ENCODE data around the gene CEACAM6. TPM values are rescaled to one million over a fixed set of nuclear protein-coding genes. Genes with fewer than 3 reads are reported as not detected.

Gene CEACAM6
- polyA plus RNA-seq, 2 of the 4 experiments (the other 2 are of a cell fraction) = 0.97 to 17.7 TPM

DNA sequence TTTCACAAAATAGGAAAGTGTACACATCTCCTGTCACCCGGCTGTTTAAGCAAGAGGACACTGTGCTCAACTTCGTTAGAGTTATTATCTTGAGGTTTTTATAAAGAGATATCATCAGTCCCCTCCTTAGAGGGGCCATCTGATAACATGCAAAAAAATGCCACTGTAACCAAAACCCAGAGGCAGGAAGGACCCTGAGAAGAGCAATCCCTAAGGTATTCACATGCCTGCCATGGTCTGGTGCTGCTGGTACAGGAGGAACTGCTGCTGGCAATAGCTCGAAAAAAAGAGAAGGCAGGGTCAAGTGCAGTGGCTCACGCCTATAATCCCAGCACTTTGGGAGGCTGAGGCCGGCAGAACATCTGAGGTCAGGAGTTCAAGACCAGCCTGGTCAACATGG, 28.3 kb downstream of the CEACAM6 start:
- Histone ChIP-seq H3K9me3 (no peaks in the 10 kb centered on the region), H3K4me2 (no peak overlapping the region), H3K4me3 (no peak overlapping the region), H3K4me1 (peaks cover 5% of the 10 kb centered on the region; the same call in 1 of the 3 replicates), H3K27ac (no peak overlapping the region)
- ATAC-seq (no peak), DNase-seq (ENCODE audit: low read depth in 1 of 2, low spot score in 1 of 2) (no peak), FAIRE-seq (no peak)
- POLR2A ChIA-PET = no interaction called here
- 26% methylated on average over 5 of the region's 5 CpGs for WGBS (ENCODE audit: missing lambda C conversion rate)
- CTCF ChIA-PET = interaction anchor here (0.6 to 19.2 kb wide), 13 partner anchors 10 to 900 kb away, joined by 3 to 474 read pairs (median 13); partner anchors contain the start of genes CEACAM3 and CEACAM6
- TF ChIP-seq EP300 (IDR thresholded peaks at IDR 0.05) (no peak), RNF2 (IDR thresholded peaks at IDR 0.05; ENCODE audit: borderline replicate concordance, low read depth) (no peak), CHD4 (IDR thresholded peaks at IDR 0.05; ENCODE audit: borderline replicate concordance) (no peak), MAZ (IDR thresholded peaks at IDR 0.05; ENCODE audit: borderline replicate concordance, low read depth, low read length) (no peak), KDM1A (IDR thresholded peaks at IDR 0.05; ENCODE audit: low read depth) (no peak), POLR2AphosphoS2 (conservative IDR thresholded peaks at IDR 0.05; ENCODE audit: low read length) (no peak), ZSCAN20 (CRISPR knock-in tag; IDR thresholded peaks at IDR 0.05) (no peak), NPAS2 (CRISPR knock-in tag; IDR thresholded peaks at IDR 0.05; ENCODE audit: borderline replicate concordance) (no peak), HOXB5 (CRISPR knock-in tag; IDR thresholded peaks at IDR 0.05) (no peak), PHF8 (IDR thresholded peaks at IDR 0.05; ENCODE audit: borderline replicate concordance, low read depth) (no peak), ZNF302 (CRISPR knock-in tag; IDR thresholded peaks at IDR 0.05) (no peak), NFE2L2 (conservative IDR thresholded peaks at IDR 0.05; ENCODE audit: low read length) (no peak)
- TF ChIP-seq, protein P1, sequence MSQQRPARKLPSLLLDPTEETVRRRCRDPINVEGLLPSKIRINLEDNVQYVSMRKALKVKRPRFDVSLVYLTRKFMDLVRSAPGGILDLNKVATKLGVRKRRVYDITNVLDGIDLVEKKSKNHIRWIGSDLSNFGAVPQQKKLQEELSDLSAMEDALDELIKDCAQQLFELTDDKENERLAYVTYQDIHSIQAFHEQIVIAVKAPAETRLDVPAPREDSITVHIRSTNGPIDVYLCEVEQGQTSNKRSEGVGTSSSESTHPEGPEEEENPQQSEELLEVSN (IDR thresholded peaks at IDR 0.05; ENCODE audit: borderline replicate concordance, low read depth) = no peak
- TF ChIP-seq, protein P2, sequence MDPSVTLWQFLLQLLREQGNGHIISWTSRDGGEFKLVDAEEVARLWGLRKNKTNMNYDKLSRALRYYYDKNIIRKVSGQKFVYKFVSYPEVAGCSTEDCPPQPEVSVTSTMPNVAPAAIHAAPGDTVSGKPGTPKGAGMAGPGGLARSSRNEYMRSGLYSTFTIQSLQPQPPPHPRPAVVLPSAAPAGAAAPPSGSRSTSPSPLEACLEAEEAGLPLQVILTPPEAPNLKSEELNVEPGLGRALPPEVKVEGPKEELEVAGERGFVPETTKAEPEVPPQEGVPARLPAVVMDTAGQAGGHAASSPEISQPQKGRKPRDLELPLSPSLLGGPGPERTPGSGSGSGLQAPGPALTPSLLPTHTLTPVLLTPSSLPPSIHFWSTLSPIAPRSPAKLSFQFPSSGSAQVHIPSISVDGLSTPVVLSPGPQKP (IDR thresholded peaks at IDR 0.05; ENCODE audit: low read depth, low read length) = no peak

DNA sequence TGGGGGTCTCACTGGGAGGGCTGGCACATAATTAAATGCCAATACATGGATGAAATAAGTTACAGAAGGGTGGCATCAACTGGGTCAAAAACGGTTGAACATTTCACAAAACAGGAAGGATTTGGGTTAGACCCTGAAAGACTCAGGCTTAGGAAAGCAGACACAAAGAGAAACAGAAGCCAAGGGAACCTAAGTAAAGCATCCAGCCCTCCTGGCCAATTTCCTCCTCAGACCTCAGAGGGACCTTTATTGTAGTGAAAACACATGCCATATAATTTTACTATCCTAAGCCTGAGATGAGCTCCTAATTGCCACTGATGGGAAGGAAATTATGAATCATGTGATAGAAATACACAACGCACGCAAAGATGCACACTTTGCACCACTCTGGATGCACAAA, 29.0 kb downstream of the CEACAM6 start:
- POLR2A ChIA-PET = no interaction called here
- FAIRE-seq (no peak), DNase-seq (ENCODE audit: low read depth in 1 of 2, low spot score in 1 of 2) (no peak), ATAC-seq (no peak)
- WGBS (ENCODE audit: missing lambda C conversion rate) = 56% methylated on average over 3 of the region's 3 CpGs
- Histone ChIP-seq H3K4me1 (peaks cover 5% of the 10 kb centered on the region; the same call in 1 of the 3 replicates), H3K4me3 (no peak overlapping the region), H3K4me2 (no peak overlapping the region), H3K9me3 (no peaks in the 10 kb centered on the region), H3K27ac (no peak overlapping the region)
- TF ChIP-seq ESRRA (IDR thresholded peaks at IDR 0.05; ENCODE audit: borderline replicate concordance, low read length) = no peak
- no peak for TF ChIP-seq HEYL (CRISPR knock-in tag; IDR thresholded peaks at IDR 0.05)
- no peak for TF ChIP-seq ZC3H11A (IDR thresholded peaks at IDR 0.05)
- no peak for TF ChIP-seq FOXS1 (CRISPR knock-in tag; IDR thresholded peaks at IDR 0.05)
- no peak for TF ChIP-seq RNF2 (IDR thresholded peaks at IDR 0.05; ENCODE audit: borderline replicate concordance, low read depth)
- no peak for TF ChIP-seq CEBPB (IDR thresholded peaks at IDR 0.05)
- TF ChIP-seq, protein P1 (IDR thresholded peaks at IDR 0.05; ENCODE audit: borderline replicate concordance, low read depth) = no peak
- no peak for TF ChIP-seq JUN (IDR thresholded peaks at IDR 0.05)
- TF ChIP-seq POLR2AphosphoS2 (conservative IDR thresholded peaks at IDR 0.05; ENCODE audit: low read length) = no peak
- TF ChIP-seq JUNB (IDR thresholded peaks at IDR 0.05) = no peak
- CTCF ChIA-PET = interaction anchor here (0.6 to 19.2 kb wide), 33 partner anchors 10 to 899 kb away, joined by 3 to 474 read pairs (median 6); partner anchors contain the start of genes CEACAM3, CEACAM6 and ERICH4

DNA sequence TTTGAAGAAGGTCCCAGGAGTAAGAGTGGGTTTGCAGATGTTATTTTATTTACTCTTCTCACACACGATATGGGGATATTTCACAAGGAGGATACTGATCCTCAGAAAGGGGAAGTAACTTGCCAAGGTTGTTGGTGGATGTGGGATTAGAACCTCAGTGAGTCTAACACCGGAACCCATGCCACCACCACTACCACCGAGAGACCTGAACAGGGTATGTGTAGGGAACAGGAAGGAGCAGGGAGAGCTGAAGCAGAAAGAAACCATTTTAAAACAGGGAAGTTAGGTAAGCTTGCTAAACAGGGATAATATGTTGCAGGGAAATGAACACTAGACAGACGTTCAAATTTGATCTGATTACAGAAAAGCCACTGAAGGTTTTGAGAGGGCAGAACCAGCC, 29.4 kb downstream of the CEACAM6 start:
- Histone ChIP-seq H3K27ac (no peak overlapping the region), H3K4me3 (no peak overlapping the region), H3K9me3 (no peaks in the 10 kb centered on the region), H3K4me2 (peak overlapping the region; percentile 45; the same call in 2 of the 3 replicates), H3K4me1 (peaks cover 5% of the 10 kb centered on the region; the same call in 1 of the 3 replicates)
- ChIA-PET POLR2A (no interaction called here), CTCF (interaction anchor here (0.7 to 19.2 kb wide), 49 partner anchors 10 to 345 kb away, joined by 3 to 474 read pairs (median 6); partner anchors contain the start of genes CEACAM3, CEACAM6, DMAC2 and ERICH4)
- no peak for DNase-seq (ENCODE audit: low read depth in 1 of 2, low spot score in 1 of 2)
- ATAC-seq = peak in 1 of 2 experiments; percentile 7; a peak in 1 of 6 replicates
- WGBS (ENCODE audit: missing lambda C conversion rate) = 32% methylated on average over 4 of the region's 4 CpGs
- TF ChIP-seq NPAS2 (CRISPR knock-in tag; IDR thresholded peaks at IDR 0.05; ENCODE audit: borderline replicate concordance) (no peak), HEYL (CRISPR knock-in tag; IDR thresholded peaks at IDR 0.05) (no peak)
- TF ChIP-seq, protein P3, sequence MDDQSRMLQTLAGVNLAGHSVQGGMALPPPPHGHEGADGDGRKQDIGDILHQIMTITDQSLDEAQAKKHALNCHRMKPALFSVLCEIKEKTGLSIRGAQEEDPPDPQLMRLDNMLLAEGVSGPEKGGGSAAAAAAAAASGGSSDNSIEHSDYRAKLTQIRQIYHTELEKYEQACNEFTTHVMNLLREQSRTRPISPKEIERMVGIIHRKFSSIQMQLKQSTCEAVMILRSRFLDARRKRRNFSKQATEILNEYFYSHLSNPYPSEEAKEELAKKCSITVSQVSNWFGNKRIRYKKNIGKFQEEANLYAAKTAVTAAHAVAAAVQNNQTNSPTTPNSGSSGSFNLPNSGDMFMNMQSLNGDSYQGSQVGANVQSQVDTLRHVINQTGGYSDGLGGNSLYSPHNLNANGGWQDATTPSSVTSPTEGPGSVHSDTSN (IDR thresholded peaks at IDR 0.05) = no peak
- FAIRE-seq = no peak
